HG03354 (cell line): ENCODE results near the gene NRXN3.
A peak's percentile ranks its signal among the peaks of the same experiment; 100 is the strongest.

Experiments used
- ATAC-seq: cut with Tn5 transposase; IDR thresholded peaks from one replicate; pipeline ENCODE4 v1.9.1; 2021; ENCODE audit warnings: mild to moderate bottlenecking; ENCODE audit not compliant: unreplicated experiment, poor library complexity, severe bottlenecking

Gene NRXN3

DNA sequence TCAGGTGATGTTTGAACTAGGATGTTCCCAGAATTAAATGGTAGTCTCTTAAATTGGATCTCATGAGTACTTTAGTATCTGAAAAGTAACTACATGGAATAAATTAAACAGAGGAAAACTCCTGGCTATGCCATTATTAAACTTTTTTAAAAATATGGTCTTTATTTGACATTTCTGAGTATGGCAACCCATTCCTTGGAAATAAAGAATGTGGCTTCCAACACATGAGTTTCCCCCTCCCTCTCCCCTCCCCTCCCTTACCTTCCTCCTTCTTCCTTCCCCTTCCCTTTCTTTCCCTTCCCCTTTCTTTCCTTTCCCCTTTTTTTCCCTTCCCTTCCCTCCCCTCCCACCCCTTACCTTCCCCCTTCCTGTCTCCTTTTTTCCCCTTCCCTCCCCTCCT, 1100.9 kb downstream of the NRXN3 start:
- ATAC-seq: no peak

DNA sequence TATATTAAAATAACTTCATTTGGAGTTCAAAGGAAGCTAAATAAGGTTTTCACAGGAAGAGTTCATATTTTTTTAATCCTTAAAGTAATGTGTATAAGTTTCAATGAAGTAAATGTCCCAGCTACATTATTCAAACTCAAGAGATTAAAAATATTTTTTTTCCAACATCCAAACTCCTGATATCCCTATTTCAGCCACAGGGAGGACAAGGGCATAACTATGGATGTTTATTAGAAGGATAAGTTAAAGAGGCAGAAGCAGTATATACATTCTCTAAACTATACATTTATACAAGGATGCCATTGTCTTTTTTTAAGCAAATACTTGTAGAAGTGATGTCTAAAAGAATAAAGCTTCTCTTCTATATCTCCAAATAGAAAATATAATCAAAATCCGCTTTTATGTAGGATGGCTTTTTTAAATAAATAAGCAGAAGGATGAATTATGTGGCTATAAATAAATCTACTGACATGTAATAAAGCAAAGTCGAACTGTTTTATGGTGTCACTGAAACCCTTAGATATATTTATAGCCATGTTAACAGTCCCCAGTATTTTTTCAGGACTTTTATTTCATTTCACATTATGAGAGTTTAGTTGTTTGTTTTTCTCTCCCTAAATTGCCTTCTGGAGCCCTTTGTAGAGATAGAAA, 1104.6 kb downstream of the NRXN3 start:
- ATAC-seq: no peak

- ATAC-seq: no peak
Observed at GRCh38 chr14:79275292-79275655, 1105.1 kb downstream of the NRXN3 start.

GRCh38 chr14:79278286-79278797, 1108.2 kb downstream of the NRXN3 start:
- peak; percentile 13 for ATAC-seq

GRCh38 chr14:79278798-79279644, 1108.8 kb downstream of the NRXN3 start:
- ATAC-seq: peak; percentile 60

DNA sequence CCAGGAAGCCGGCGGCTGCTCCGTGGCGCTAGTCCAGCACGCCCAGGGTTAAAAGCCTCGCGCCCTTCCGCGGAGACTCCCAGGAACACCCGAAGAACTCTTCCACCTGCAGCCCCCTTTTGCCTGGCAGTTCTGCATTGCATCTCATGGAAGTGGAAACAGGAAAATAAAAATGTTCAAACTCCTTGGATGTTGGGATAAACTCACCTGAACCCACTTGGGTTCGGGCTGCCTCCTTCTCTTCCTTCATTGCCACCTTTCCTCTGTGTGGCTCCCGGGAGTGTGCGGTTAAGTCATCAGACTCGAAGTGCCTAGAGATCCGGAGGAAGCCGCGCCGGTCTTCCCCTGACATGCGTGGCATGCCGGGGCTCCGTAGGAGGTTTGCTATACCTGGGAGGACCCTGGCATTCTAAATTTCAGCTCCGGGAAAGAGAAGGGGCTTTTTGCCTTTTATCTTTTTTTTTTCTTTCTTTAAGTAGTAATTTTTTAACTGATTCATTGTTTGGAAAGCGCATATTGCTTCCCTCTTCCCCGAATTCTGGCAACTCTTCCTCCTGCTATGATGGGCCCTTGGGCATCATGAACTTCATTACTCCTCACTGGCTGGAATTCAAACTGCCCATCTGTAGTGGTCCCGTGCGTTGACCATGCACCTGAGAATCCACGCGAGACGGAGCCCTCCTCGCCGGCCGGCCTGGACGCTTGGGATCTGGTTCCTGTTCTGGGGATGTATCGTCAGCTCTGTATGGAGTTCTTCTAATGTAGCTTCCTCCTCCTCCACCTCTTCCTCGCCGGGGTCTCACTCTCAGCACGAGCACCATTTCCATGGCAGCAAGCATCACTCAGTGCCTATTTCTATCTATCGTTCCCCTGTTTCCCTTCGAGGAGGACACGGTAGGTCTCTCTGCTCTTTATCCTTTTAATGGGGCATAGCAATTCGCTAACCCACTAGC, 1109.7 kb downstream of the NRXN3 start:
- no peak for ATAC-seq

DNA sequence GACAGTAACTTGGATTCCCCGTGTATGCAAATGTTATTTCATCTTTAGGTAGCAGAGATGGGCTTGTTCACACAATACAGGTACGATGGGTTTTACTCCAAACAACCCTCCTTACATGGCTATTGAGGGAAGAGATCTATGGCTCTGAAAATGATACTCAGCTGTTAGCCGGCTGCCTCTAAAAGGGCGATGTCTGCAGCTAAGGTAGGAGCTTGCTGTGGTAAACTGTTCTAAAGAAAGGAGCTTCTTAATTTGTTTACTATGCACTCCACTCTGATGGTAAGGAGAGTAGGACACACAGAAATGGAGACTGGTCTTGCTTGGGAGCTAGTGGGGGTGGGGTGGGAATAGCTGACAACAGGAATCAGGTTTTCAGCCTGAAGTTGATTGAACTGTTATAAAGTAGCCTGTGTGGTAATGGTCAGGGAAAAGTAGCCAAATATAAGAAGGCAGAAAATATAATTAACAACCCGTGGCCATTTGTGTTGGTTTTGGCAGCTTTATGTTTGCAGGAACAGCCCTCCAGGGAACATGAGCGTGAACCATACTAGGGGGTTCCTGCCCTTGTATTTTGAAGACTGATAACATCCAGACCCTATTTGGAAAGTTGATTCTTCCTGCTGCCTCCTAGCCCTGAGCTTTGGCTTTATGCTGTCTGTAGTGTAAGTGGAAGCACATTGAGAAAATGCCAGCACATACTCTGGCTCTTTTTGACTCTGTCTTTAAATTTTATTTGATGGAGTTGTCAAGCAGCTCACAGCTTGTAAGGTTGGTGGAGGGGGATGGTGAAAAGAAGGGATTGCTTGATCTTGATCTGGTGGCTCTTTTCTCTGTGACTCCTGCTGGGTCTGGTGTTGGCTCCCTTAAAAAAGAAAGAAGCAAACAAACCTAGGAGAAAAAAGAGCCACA, 1111.3 kb downstream of the NRXN3 start:
- no peak for ATAC-seq

DNA sequence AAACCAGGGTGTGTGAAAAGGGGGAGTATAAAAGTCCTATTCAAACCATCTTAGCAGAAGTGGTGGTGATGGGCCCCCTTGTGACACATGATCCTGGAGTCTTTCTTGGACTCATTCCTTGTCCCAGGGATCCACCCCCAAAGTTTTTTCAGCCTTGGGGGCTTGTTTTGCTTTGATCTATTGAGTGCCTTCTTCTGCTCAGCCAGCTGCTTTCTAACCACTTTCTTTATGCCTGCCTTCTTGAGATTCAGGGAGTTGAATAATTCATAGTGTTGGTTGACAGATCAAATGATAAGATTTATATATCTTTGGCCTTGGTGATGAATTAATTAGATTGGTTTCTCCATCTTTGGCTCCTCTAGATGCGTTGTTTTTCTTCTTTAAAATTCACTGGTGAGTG, 1114.4 kb downstream of the NRXN3 start:
- ATAC-seq: no peak

- ATAC-seq: no peak
Observed at GRCh38 chr14:79285263-79285662, 1115.1 kb downstream of the NRXN3 start.

DNA sequence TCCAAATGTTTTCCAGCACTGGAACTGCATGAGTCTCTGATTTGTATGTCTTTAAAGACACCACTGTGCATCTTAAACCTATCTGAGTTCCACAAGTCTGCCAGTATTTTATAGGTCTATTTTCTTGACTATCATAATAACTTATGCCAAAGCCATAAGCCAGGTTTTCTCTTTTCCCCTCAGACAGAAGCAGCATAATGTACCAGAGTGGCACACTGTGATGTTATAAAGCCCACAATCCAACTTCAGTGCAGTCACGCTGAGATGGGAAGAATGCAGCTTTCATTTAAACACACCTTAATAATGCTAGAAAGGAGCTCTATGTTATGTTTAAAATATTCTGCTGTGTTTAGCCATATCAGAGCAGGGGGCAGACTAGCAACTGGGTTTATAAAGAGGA, 1117.8 kb downstream of the NRXN3 start:
- ATAC-seq: no peak

DNA sequence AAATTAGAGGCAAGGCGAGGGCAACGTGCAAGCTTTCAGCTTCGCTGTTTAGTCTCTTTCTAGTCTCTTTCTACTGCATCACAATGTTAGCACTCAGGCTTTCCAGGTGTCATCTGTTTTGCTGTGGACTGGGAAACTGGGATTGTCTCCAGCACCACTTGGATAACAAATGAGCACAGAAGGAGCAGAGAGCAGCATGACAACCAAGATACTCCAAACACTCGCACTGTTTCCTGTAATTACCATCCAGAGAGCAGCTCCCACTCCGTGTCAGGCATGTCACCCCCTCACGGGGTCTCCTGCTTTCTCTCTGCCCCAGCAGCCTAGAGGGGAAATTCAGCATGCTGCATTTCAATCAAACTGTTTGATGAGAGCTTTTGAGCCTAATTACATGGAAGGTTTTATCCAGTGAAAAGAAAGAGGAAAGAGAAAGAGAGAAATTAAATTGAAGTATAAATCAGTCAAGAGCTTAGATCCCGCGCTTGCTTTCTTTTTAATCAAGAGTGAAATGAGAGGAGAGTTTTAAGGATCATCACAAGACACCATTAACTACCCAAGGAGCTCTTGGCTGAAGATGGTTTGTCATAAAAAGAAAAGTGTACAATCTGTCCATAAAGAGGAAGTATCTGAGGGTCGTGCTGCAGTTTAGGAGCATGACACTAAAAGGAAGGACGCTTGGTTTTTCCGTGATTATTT, 1123.5 kb downstream of the NRXN3 start:
- ATAC-seq: no peak

DNA sequence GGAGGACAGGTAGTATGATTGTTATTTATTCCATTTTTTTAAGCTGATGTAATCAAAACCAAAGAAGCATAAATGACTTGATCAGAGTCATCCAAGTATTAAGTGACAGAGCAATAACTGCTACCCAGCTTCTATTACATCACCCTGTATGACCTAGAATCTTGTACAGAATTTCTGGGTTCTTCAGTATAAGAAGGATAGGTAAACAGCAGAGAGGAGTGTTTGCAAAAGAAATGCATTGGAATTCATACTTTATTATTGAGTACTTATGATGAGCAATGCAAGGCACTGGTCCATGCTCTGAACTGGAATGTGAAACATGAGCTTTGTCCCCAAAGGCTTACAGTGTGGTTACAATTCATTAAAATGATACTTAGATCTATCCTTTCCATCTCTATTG, 1124.3 kb downstream of the NRXN3 start:
- no peak for ATAC-seq

- no peak for ATAC-seq
Observed at GRCh38 chr14:79295385-79295784, 1125.2 kb downstream of the NRXN3 start.

GRCh38 chr14:79298373-79298772, 1128.2 kb downstream of the NRXN3 start:
- ATAC-seq: no peak

- no peak for ATAC-seq
Observed at GRCh38 chr14:79299162-79299561, 1129.0 kb downstream of the NRXN3 start.

DNA sequence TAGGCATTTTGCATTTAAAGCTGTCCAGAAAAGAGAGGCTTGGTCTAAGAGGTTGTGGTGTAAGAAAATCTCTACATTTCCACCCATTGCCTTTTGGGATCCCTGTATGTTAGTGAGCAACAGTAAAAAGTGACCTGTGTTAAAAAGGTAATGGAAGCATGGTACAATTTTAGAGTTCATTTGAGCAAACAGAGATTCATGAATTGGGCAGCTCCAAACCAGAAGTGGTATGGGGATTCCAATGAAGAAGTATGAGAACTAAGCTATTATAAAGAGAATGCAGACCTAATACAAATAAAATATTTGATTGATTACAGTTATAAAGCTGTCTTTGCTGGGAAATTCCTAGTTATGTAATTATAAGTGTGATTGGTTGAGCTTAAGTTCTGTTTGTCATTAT, 1134.1 kb downstream of the NRXN3 start:
- no peak for ATAC-seq

- no peak for ATAC-seq
Observed at GRCh38 chr14:79306546-79306945, 1136.4 kb downstream of the NRXN3 start.

GRCh38 chr14:79318371-79318770, 1148.2 kb downstream of the NRXN3 start:
- ATAC-seq: no peak

- no peak for ATAC-seq
Observed at GRCh38 chr14:79320561-79320960, 1150.4 kb downstream of the NRXN3 start.
